Measurements from ENCODE around the gene RGS3.
A peak's percentile ranks its signal among the peaks of the same experiment; 100 is the strongest.

The RGS3 gene

GRCh38 chr9:113588242-113588810 is 124.8 kb downstream of the RGS3 start:
- in situ Hi-C loops (cut with MboI; ENCODE audit: low pct_unique_long_range_greater_than_20kb, low sequenced_read_pairs), result no loop called here

GRCh38 chr9:113588936-113589335 is 125.4 kb downstream of the RGS3 start:
- DNase-seq, result no peak
- in situ Hi-C loops (cut with MboI; ENCODE audit: low pct_unique_long_range_greater_than_20kb, low sequenced_read_pairs), result no loop called here

More at GRCh38 chr9:113588242-113588810, 124.8 kb downstream of the RGS3 start:
- no peak for DNase-seq

GRCh38 chr9:113589407-113589806 is 125.9 kb downstream of the RGS3 start:
- in situ Hi-C loops (cut with MboI; ENCODE audit: low pct_unique_long_range_greater_than_20kb, low sequenced_read_pairs), result no loop called here
- no peak for DNase-seq

- in situ Hi-C loops (cut with MboI; ENCODE audit: low pct_unique_long_range_greater_than_20kb, low sequenced_read_pairs), result loop anchor here (10.0 kb wide), 1 partner anchor 65 kb away; no protein-coding TSS in a partner anchor
- peak; percentile 44 for DNase-seq
Observed at GRCh38 chr9:113589890-113590289, 126.4 kb downstream of the RGS3 start.

- in situ Hi-C loops (cut with MboI; ENCODE audit: low pct_unique_long_range_greater_than_20kb, low sequenced_read_pairs), result loop anchor here (10.0 kb wide), 1 partner anchor 64 kb away; no protein-coding TSS in a partner anchor
- no peak for DNase-seq
Observed at GRCh38 chr9:113590389-113590788, 126.9 kb downstream of the RGS3 start.

- DNase-seq, result peak; percentile 87
- in situ Hi-C loops (cut with MboI; ENCODE audit: low pct_unique_long_range_greater_than_20kb, low sequenced_read_pairs), result loop anchor here (10.0 kb wide), 1 partner anchor 64 kb away; no protein-coding TSS in a partner anchor
Observed at GRCh38 chr9:113590991-113591898, 127.7 kb downstream of the RGS3 start.

GRCh38 chr9:113591899-113592625 is 128.5 kb downstream of the RGS3 start:
- in situ Hi-C loops (cut with MboI; ENCODE audit: low pct_unique_long_range_greater_than_20kb, low sequenced_read_pairs), result loop anchor here (10.0 kb wide), 1 partner anchor 63 kb away; no protein-coding TSS in a partner anchor
- no peak for DNase-seq

- in situ Hi-C loops (cut with MboI; ENCODE audit: low pct_unique_long_range_greater_than_20kb, low sequenced_read_pairs), result loop anchor here (10.0 kb wide), 1 partner anchor 62 kb away; no protein-coding TSS in a partner anchor
- no peak for DNase-seq
Observed at GRCh38 chr9:113592876-113593575, 129.5 kb downstream of the RGS3 start.

GRCh38 chr9:113593682-113594281 is 130.3 kb downstream of the RGS3 start:
- in situ Hi-C loops (cut with MboI; ENCODE audit: low pct_unique_long_range_greater_than_20kb, low sequenced_read_pairs), result loop anchor here (10.0 kb wide), 1 partner anchor 61 kb away; no protein-coding TSS in a partner anchor
- peak; percentile 94 for DNase-seq

- in situ Hi-C loops (cut with MboI; ENCODE audit: low pct_unique_long_range_greater_than_20kb, low sequenced_read_pairs), result loop anchor here (10.0 kb wide), 1 partner anchor 60 kb away; no protein-coding TSS in a partner anchor
- DNase-seq, result no peak
Observed at GRCh38 chr9:113594484-113595299, 131.2 kb downstream of the RGS3 start.

- in situ Hi-C loops (cut with MboI; ENCODE audit: low pct_unique_long_range_greater_than_20kb, low sequenced_read_pairs), result loop anchor here (10.0 kb wide), 1 partner anchor 58 kb away; no protein-coding TSS in a partner anchor
- no peak for DNase-seq
Observed at GRCh38 chr9:113596616-113597320, 133.2 kb downstream of the RGS3 start.

- no peak for DNase-seq
- in situ Hi-C loops (cut with MboI; ENCODE audit: low pct_unique_long_range_greater_than_20kb, low sequenced_read_pairs), result loop anchor here (10.0 kb wide), 1 partner anchor 57 kb away; no protein-coding TSS in a partner anchor
Observed at GRCh38 chr9:113597390-113598241, 134.1 kb downstream of the RGS3 start.

- DNase-seq, result no peak
- in situ Hi-C loops (cut with MboI; ENCODE audit: low pct_unique_long_range_greater_than_20kb, low sequenced_read_pairs), result loop anchor here (10.0 kb wide), 1 partner anchor 56 kb away; no protein-coding TSS in a partner anchor
Observed at GRCh38 chr9:113598451-113598850, 134.9 kb downstream of the RGS3 start.

GRCh38 chr9:113598883-113599282 is 135.4 kb downstream of the RGS3 start:
- DNase-seq, result no peak
- in situ Hi-C loops (cut with MboI; ENCODE audit: low pct_unique_long_range_greater_than_20kb, low sequenced_read_pairs), result loop anchor here (10.0 kb wide), 1 partner anchor 56 kb away; no protein-coding TSS in a partner anchor

- in situ Hi-C loops (cut with MboI; ENCODE audit: low pct_unique_long_range_greater_than_20kb, low sequenced_read_pairs), result loop anchor here (10.0 kb wide), 1 partner anchor 55 kb away; no protein-coding TSS in a partner anchor
- DNase-seq, result no peak
Observed at GRCh38 chr9:113599646-113600022, 136.1 kb downstream of the RGS3 start.
